Measurements from ENCODE around the gene DAGLA.
A peak's percentile ranks its signal among the peaks of the same experiment; 100 is the strongest.
"Not testable (repeated sequence)": the region's sequence is repeated elsewhere in the genome, so short reads cannot be mapped to it uniquely, and the experiment has no call there.

The DAGLA gene

GRCh38 chr11:61667684-61668305 is 12.4 kb upstream of the DAGLA start:
- DNase-seq (ENCODE audit: low read depth): no peak

- no peak for DNase-seq (ENCODE audit: low read depth)
Observed at GRCh38 chr11:61669417-61669816, 10.8 kb upstream of the DAGLA start.

GRCh38 chr11:61670626-61671025 is 9.6 kb upstream of the DAGLA start:
- no peak for DNase-seq (ENCODE audit: low read depth)

- DNase-seq (ENCODE audit: low read depth): peak; percentile 34
Observed at GRCh38 chr11:61671527-61671926, 8.7 kb upstream of the DAGLA start.

GRCh38 chr11:61673946-61674467 is 6.2 kb upstream of the DAGLA start:
- not testable (repeated sequence) for DNase-seq (ENCODE audit: low read depth)

GRCh38 chr11:61675826-61676225 is 4.4 kb upstream of the DAGLA start:
- DNase-seq (ENCODE audit: low read depth): no peak

GRCh38 chr11:61679296-61679695 is 895 bp upstream of the DAGLA start:
- DNase-seq (ENCODE audit: low read depth): peak; percentile 34

GRCh38 chr11:61680622-61681221 is 531 bp downstream of the DAGLA start:
- DNase-seq (ENCODE audit: low read depth): no peak

GRCh38 chr11:61682093-61682732 is 2.0 kb downstream of the DAGLA start:
- peak; percentile 45 for DNase-seq (ENCODE audit: low read depth)

GRCh38 chr11:61682906-61683675 is 2.9 kb downstream of the DAGLA start:
- DNase-seq (ENCODE audit: low read depth): no peak

- DNase-seq (ENCODE audit: low read depth): no peak
Observed at GRCh38 chr11:61683961-61684869, 4.0 kb downstream of the DAGLA start.

- peak; percentile 36 for DNase-seq (ENCODE audit: low read depth)
Observed at GRCh38 chr11:61684870-61685616, 4.9 kb downstream of the DAGLA start.

- DNase-seq (ENCODE audit: low read depth): no peak
Observed at GRCh38 chr11:61685617-61685967, 5.4 kb downstream of the DAGLA start.

GRCh38 chr11:61686066-61686465 is 5.9 kb downstream of the DAGLA start:
- no peak for DNase-seq (ENCODE audit: low read depth)

- DNase-seq (ENCODE audit: low read depth): no peak
Observed at GRCh38 chr11:61686469-61686868, 6.3 kb downstream of the DAGLA start.

GRCh38 chr11:61687420-61687819 is 7.2 kb downstream of the DAGLA start:
- no peak for DNase-seq (ENCODE audit: low read depth)

GRCh38 chr11:61688365-61689163 is 8.4 kb downstream of the DAGLA start:
- peak; percentile 86 for DNase-seq (ENCODE audit: low read depth)

- DNase-seq (ENCODE audit: low read depth): no peak
Observed at GRCh38 chr11:61689164-61689496, 8.9 kb downstream of the DAGLA start.

- DNase-seq (ENCODE audit: low read depth): no peak
Observed at GRCh38 chr11:61690706-61691379, 10.7 kb downstream of the DAGLA start.

All from EH (cell line).